ENCODE data around the gene INTS15. TPM values are rescaled to one million over a fixed set of nuclear protein-coding genes. Genes with fewer than 3 reads are reported as not detected.
A peak's percentile ranks its signal among the peaks of the same experiment; 100 is the strongest.

INTS15 gene
- total and polyA plus RNA-seq, 8 donors, result 9.3 to 203 (median 24.2) TPM

GRCh38 chr7:6616854-6617643, 27.2 kb downstream of the INTS15 start:
- H3K27me3 ChIP-seq, result peaks cover 0 to 35% (median 12%) of the 10 kb centered on the region in 3 donors
- intact Hi-C loops (cut with DNase I; ENCODE audit: low total_unique reads), result no loop called here

GRCh38 chr7:6618621-6619020, 28.8 kb downstream of the INTS15 start:
- intact Hi-C loops (cut with DNase I; ENCODE audit: low total_unique reads), result no loop called here
- H3K36me3 ChIP-seq, result peaks cover 7 to 58% (median 25%) of the 10 kb centered on the region in 4 donors
- peaks cover 0 to 31% (median 12%) of the 10 kb centered on the region in 3 donors for H3K27me3 ChIP-seq
- TF ChIP-seq, protein P1, sequence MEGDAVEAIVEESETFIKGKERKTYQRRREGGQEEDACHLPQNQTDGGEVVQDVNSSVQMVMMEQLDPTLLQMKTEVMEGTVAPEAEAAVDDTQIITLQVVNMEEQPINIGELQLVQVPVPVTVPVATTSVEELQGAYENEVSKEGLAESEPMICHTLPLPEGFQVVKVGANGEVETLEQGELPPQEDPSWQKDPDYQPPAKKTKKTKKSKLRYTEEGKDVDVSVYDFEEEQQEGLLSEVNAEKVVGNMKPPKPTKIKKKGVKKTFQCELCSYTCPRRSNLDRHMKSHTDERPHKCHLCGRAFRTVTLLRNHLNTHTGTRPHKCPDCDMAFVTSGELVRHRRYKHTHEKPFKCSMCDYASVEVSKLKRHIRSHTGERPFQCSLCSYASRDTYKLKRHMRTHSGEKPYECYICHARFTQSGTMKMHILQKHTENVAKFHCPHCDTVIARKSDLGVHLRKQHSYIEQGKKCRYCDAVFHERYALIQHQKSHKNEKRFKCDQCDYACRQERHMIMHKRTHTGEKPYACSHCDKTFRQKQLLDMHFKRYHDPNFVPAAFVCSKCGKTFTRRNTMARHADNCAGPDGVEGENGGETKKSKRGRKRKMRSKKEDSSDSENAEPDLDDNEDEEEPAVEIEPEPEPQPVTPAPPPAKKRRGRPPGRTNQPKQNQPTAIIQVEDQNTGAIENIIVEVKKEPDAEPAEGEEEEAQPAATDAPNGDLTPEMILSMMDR (IDR thresholded peaks at IDR 0.05), result no peak
- no peak for TF ChIP-seq POLR2AphosphoS5 (IDR thresholded peaks at IDR 0.05)
- no peak for TF ChIP-seq EP300 (IDR thresholded peaks at IDR 0.05)
- no peak for TF ChIP-seq POLR2A (IDR thresholded peaks at IDR 0.05)
- no peak overlapping the region for H3K27ac ChIP-seq
- 74 to 100% (median 86%) methylated on average over 4 of the region's 4 CpGs for WGBS, 5 donors
- DNase-seq, result no peak
- H3K4me3 ChIP-seq, result no peak overlapping the region
- H3K9me3 ChIP-seq, result no peaks in the 10 kb centered on the region
- H3K4me1 ChIP-seq, result peaks cover 11 to 25% (median 18%) of the 10 kb centered on the region in 4 donors

More at GRCh38 chr7:6616854-6617643, 27.2 kb downstream of the INTS15 start:
- H3K27ac ChIP-seq, result no peak overlapping the region
- H3K9me3 ChIP-seq, result no peaks in the 10 kb centered on the region
- no peak for TF ChIP-seq POLR2AphosphoS5 (IDR thresholded peaks at IDR 0.05)
- TF ChIP-seq, protein P1 (IDR thresholded peaks at IDR 0.05), result no peak
- no peak for TF ChIP-seq POLR2A (IDR thresholded peaks at IDR 0.05)
- TF ChIP-seq EP300 (IDR thresholded peaks at IDR 0.05), result no peak
- H3K4me3 ChIP-seq, result no peak overlapping the region
- peak in 1 of 2 donors; percentile 34 for DNase-seq
- peaks cover 11 to 25% (median 18%) of the 10 kb centered on the region in 4 donors for H3K4me1 ChIP-seq
- 86 to 92% (median 91%) methylated on average over 10 to 20 of the region's 20 CpGs for WGBS, 5 donors
- peaks cover 7 to 42% (median 11%) of the 10 kb centered on the region in 4 donors for H3K36me3 ChIP-seq

- Histone ChIP-seq H3K36me3 (peaks cover 7 to 67% (median 32%) of the 10 kb centered on the region in 4 donors), H3K27me3 (peaks cover 0 to 18% (median 8%) of the 10 kb centered on the region in 3 donors), H3K27ac (no peak overlapping the region), H3K4me1 (peaks cover 11 to 21% (median 14%) of the 10 kb centered on the region in 4 donors), H3K4me3 (no peak overlapping the region), H3K9me3 (no peaks in the 10 kb centered on the region)
- TF ChIP-seq POLR2A (IDR thresholded peaks at IDR 0.05), result no peak
- no peak for TF ChIP-seq EP300 (IDR thresholded peaks at IDR 0.05)
- TF ChIP-seq, protein P1 (IDR thresholded peaks at IDR 0.05), result no peak
- no peak for TF ChIP-seq POLR2AphosphoS5 (IDR thresholded peaks at IDR 0.05)
- intact Hi-C loops (cut with DNase I; ENCODE audit: low total_unique reads), result no loop called here
- DNase-seq, result no peak
- 35 to 59% (median 57%) methylated on average over 3 of the region's 3 CpGs for WGBS, 5 donors
These were observed 30.1 kb downstream of the INTS15 start for GRCh38 chr7:6619961-6620360.

DNA sequence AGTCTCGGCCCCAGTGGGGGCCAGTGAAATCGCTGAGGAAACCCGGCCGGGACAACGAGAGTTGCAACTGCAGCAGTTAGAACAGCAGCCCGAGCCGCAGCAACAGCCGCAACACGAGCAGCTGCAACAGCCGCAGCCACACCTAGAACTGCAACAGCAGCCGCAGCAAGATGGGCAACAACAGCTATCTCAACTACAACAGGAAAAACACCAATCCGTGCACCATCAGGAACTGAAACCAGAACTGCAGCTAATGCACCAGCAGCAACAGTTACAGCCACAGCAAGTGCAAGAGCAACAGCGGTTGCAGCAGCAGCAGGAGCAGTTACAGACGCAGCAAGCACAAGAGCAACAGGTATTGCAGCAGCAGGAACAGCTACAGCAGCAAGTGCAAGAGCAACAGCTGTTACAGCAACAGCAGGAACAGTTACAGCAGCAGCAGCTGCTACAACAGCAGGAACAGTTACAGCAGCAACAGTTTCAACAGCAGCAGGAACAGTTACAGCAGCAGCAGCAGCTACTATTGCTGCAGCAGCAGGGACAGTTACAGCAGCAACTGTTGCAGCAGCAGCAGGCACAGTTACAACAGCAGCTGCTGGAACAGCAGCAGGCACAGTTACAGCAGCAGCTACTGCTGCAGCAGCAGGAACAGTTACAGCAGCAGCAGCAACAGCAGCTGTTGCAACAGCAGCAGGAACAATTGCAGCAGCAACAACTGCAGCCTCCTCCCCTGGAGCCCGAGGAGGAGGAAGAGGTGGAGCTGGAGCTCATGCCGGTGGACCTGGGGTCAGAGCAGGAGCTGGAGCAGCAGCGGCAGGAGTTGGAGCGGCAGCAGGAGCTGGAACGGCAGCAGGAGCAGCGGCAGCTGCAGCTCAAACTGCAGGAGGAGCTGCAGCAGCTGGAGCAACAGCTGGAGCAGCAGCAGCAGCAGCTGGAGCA, 31.6 kb downstream of the INTS15 start:
- 87 to 91% (median 88%) methylated on average over 17 to 20 of the region's 20 CpGs for WGBS, 5 donors
- Histone ChIP-seq H3K9me3 (no peaks in the 10 kb centered on the region), H3K36me3 (peaks cover 7 to 73% (median 32%) of the 10 kb centered on the region in 4 donors), H3K4me1 (peaks cover under 1 to 12% (median 6%) of the 10 kb centered on the region in 4 donors), H3K27ac (no peak overlapping the region), H3K27me3 (peaks cover 0 to 6% (median 0%) of the 10 kb centered on the region in 3 donors), H3K4me3 (no peak overlapping the region)
- DNase-seq, result no peak
- intact Hi-C loops (cut with DNase I; ENCODE audit: low total_unique reads), result no loop called here
- TF ChIP-seq, protein P1 (IDR thresholded peaks at IDR 0.05), result no peak
- TF ChIP-seq EP300 (IDR thresholded peaks at IDR 0.05) (no peak), POLR2A (IDR thresholded peaks at IDR 0.05) (no peak)
